ENCODE data around the gene SHKBP1.
"Not testable (repeated sequence)": the region's sequence is repeated elsewhere in the genome, so short reads cannot be mapped to it uniquely, and the experiment has no call there.

SHKBP1 gene

DNA sequence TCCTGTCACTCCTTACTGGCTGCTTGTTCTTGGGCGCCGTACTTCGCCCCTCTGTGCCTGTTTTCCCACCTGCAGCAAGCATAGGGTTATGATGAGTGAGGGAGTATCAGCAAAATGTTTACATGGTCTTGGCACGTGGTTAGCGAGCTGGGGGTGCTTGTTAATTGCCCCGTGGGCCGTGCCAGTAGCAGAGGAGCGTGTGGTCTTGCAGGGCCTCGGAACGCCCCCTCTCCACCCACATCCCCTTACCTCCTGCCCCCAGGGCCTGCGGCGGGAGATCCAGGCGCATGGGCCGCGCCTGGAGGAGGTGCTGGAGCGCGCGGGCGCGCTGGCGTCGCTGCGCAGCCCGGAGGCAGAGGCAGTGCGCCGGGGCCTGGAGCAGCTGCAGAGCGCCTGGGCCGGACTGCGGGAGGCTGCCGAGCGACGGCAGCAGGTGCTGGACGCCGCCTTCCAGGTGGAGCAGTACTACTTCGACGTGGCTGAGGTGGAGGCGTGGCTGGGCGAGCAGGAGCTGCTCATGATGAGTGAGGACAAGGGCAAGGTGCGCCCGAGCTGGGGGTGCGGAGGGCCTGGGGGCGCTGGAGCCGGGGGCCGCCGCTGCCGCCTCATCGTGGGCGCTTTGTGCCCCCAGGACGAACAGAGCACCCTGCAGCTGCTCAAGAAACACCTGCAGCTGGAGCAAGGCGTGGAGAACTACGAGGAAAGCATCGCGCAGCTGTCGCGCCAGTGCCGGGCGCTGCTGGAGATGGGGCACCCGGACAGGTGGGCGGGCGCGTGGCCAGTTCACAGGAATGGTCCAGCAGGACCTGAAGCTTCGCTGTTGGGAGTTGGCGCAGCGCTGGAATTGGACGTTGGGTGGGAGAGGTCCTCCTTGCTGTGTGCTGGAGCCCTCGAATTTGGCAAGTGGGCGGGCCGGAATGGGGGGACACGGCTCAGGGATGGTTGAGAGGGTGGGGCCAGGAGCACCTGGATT lies 22.5 kb upstream of the SHKBP1 start:
- FAIRE-seq (no peak), DNase-seq (ENCODE audit: extremely low spot score, insufficient read length, low read depth) (no peak)

DNA sequence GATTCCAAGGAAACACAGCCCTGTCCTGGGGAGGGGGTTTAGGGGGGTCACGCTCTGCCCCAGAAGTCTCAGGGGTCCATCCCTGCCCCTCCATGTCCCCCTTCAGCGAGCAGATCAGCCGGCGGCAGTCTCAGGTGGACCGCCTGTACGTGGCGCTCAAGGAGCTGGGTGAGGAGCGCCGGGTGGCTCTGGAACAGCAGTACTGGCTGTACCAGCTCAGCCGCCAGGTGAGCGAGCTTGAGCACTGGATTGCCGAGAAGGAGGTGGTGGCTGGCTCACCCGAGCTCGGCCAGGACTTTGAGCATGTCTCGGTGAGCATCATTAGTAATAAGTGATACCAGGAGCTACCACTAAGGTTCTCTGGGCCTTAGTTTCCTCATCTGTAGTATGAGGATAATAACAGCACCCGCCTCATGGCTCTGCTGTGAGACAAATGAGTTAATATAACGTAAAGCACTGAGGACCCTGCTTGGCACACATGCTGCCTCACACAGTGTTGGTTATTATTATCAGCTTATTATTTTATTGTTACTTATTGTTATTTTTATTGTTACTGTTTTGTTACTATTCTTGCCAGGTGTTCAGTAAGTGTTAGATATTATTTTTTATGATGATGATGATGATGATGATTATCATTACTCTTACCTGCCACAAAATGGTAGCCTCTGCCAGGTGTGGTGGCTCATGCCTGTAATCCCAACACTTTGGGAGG lies 20.5 kb upstream of the SHKBP1 start:
- FAIRE-seq (no peak), DNase-seq (ENCODE audit: extremely low spot score, insufficient read length, low read depth) (no peak)

- no peak for FAIRE-seq
- DNase-seq (ENCODE audit: extremely low spot score, insufficient read length, low read depth) = no peak
These were observed 19.6 kb upstream of the SHKBP1 start for GRCh38 chr19:40556953-40557530.

DNA sequence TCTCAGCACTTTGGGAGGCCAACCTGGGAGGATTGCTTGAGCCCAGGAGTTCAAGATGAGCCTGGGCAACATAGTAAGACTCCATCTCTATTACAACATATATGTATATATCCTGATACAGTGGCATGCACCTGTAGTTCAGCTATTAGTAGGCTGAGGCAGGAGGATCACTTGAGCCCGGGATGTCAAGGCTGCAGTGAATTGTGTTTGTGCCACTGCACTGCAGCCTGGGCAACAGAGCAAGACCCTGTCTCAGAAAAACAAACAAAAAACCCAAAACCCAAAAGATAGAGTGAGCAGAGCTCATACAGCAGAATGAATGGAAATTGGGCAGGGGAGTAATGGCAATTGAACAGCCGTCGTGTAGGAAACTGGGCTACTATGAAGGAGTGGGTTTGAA lies 17.3 kb upstream of the SHKBP1 start:
- FAIRE-seq (no peak), DNase-seq (ENCODE audit: extremely low spot score, insufficient read length, low read depth) (no peak)

- DNase-seq (ENCODE audit: extremely low spot score, insufficient read length, low read depth) (no peak), FAIRE-seq (no peak)
These were observed 16.6 kb upstream of the SHKBP1 start for GRCh38 chr19:40560092-40560507.

- DNase-seq (ENCODE audit: extremely low spot score, insufficient read length, low read depth) (no peak), FAIRE-seq (no peak)
These were observed 14.7 kb upstream of the SHKBP1 start for GRCh38 chr19:40561947-40562346.

GRCh38 chr19:40564535-40564934 lies 12.1 kb upstream of the SHKBP1 start:
- not testable (repeated sequence) for FAIRE-seq; DNase-seq (ENCODE audit: extremely low spot score, insufficient read length, low read depth)

- DNase-seq (ENCODE audit: extremely low spot score, insufficient read length, low read depth) (no peak), FAIRE-seq (no peak)
These were observed 11.3 kb upstream of the SHKBP1 start for GRCh38 chr19:40565355-40565754.

DNA sequence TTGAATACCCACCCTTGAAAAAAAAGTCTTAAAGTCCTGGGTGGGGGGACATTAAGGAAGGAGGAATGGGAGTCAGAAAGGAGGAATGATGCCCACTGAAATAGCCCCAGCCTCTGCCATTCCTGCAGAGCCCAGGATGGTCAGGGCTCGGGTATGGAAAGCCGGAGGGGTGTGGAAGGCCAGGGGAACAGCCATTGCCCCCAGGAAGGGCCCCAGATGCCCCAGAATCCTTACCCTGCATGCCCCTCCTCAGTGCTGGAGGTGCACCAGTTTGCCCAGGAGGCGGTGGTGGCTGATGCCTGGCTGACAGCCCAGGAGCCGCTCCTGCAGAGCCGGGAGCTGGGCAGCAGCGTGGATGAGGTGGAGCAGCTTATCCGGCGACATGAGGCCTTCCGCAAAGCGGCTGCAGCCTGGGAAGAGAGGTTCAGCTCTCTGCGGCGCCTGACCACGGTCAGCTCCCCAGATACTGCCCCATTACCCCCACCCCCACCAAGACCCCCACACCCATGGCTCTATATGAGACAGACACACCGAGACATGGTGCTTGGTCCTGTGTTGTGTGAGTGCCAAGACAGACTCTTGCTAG lies 10.7 kb upstream of the SHKBP1 start:
- FAIRE-seq (no peak), DNase-seq (ENCODE audit: extremely low spot score, insufficient read length, low read depth) (no peak)

DNA sequence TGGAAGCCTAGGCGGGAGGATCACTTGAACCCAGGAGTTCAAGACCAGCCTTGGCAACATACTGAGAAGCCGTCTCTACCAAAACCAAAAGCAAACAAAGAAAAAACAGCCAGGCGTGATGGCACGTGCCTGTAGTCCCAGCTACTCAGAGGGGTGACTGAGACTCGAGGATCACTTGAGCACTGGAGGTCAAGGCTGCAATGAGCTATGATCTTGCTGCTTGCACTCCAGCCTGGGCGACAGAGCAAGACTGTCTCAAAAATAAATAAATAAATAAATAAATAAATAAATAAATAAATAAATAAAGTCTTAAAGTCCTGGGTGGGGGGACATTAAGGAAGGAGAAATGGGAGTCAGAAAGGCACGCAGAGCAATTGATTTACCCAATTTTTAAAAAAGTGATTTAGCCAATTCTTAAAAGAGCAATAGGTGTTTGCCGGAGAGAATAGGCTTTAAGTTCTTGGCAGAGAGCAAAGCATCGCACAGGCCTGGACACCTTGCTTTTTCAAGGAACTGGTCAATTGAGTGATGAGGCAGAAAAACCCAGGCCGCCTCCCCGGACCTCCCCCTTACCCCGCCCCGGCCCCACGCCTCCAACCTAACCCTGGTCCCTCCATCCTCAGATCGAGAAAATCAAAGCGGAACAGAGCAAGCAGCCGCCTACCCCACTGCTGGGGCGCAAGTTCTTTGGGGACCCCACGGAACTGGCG lies 9.5 kb upstream of the SHKBP1 start:
- no peak for DNase-seq (ENCODE audit: extremely low spot score, insufficient read length, low read depth)
- no peak for FAIRE-seq

- no peak for FAIRE-seq
These were observed 8.8 kb upstream of the SHKBP1 start for GRCh38 chr19:40567750-40568494.

DNA sequence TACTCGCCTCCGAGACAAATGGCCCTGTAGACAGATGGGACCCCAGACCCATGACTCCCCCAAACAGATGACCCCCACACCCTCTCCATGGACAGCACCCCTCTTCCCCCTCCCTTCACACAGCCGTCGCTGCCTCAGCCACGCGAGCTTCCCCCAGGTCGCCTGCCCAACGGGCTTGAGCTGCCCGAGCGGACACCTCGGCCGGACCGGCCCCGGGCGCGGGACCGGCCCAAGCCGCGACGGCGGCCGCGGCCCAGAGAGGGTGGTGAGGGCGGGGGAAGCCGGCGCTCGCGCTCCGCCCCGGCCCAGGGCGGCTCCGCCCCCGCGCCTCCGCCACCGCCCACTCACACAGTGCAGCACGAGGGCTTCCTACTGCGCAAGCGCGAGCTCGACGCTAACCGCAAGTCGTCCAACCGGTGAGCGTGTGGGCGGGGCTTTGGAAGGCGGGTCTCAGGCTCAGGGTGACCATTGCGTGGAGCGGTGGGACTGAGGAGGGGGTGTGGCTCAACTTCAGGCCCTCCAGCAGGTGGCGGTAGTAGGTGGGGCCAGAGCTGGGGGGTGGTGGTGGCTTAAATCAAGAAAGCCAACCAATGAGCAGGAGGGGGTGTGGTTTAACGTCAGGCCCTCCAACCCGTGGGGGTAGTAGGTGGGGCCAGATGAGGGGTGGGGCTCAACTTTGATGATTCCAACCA lies 6.2 kb upstream of the SHKBP1 start:
- peak; percentile 100 for FAIRE-seq

More at GRCh38 chr19:40567750-40568494, 8.8 kb upstream of the SHKBP1 start:
- DNase-seq (ENCODE audit: extremely low spot score, insufficient read length, low read depth) = no peak

DNA sequence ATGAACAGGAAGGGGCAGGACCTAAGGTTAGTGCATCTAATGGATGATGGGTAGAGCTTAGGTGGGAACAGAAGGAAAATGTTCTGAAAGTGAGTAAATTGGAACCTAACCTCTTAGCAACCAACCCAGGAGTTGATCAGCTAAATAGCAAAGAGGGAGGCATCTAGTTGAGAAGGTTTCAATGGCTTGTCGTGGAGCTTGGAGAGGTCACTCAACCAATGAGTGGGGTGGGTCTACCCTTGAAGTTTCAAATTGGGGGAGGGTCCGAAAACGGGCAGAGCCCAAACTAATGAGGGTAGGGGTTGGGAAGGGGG lies 5.7 kb upstream of the SHKBP1 start:
- FAIRE-seq (no peak), DNase-seq (ENCODE audit: extremely low spot score, insufficient read length, low read depth) (no peak)

More for the DNA sequence above, 6.2 kb upstream of the SHKBP1 start:
- DNase-seq (ENCODE audit: extremely low spot score, insufficient read length, low read depth) = peak; percentile 99

- FAIRE-seq = no peak
These were observed 4.7 kb upstream of the SHKBP1 start for GRCh38 chr19:40571831-40572495.

GRCh38 chr19:40575326-40575725 lies 1.3 kb upstream of the SHKBP1 start:
- DNase-seq (ENCODE audit: extremely low spot score, insufficient read length, low read depth) = no peak
- no peak for FAIRE-seq

More at GRCh38 chr19:40571831-40572495, 4.7 kb upstream of the SHKBP1 start:
- no peak for DNase-seq (ENCODE audit: extremely low spot score, insufficient read length, low read depth)

GRCh38 chr19:40576151-40576584 lies 505 bp upstream of the SHKBP1 start:
- DNase-seq (ENCODE audit: extremely low spot score, insufficient read length, low read depth) (no peak), FAIRE-seq (no peak)

- no peak for DNase-seq (ENCODE audit: extremely low spot score, insufficient read length, low read depth)
- FAIRE-seq = no peak
These were observed 1.8 kb downstream of the SHKBP1 start for GRCh38 chr19:40578442-40578908.

GRCh38 chr19:40580619-40581018 lies 3.9 kb downstream of the SHKBP1 start:
- DNase-seq (ENCODE audit: extremely low spot score, insufficient read length, low read depth) = no peak
- FAIRE-seq = no peak

All from GM18507 (cell line).